Thoracic aorta (tissue), 2 donors: Measurements from ENCODE around the gene KRT75. TPM values are rescaled to one million over a fixed set of nuclear protein-coding genes. Genes with fewer than 3 reads are reported as not detected.
"Not testable (repeated sequence)": the region's sequence is repeated elsewhere in the genome, so short reads cannot be mapped to it uniquely, and the experiment has no call there.

ENCODE experiments used
- ATAC-seq: fragments of 150-250 bp; one replicate; pipeline ENCODE4 v1.8.0; 2017; ENCODE audit warnings: low read depth; ENCODE audit not compliant: insufficient number of reproducible peaks, low FRiP score
- DNase-seq: peaks from one replicate; pipeline ENCODE4 v3.0.0-alpha.2; 2020; ENCODE audit warnings: low spot score
- H3K27ac ChIP-seq, 2 donors: fragments of 200-600 bp; sonication (generic); 1 replicate in 1 of 2; 2 replicates in 1 of 2; pipeline ENCODE4 v1.5.1; 2016; ENCODE audit warnings: mild to moderate bottlenecking in 2 of 2, moderate library complexity in 2 of 2
- H3K27me3 ChIP-seq: fragments of 200-600 bp; sonication (generic); replicated peaks from 2 replicates; pipeline ENCODE4 v1.6.0; 2016; ENCODE audit warnings: mild to moderate bottlenecking; ENCODE audit not compliant: insufficient read depth
- H3K36me3 ChIP-seq: fragments of 200-600 bp; sonication (generic); one replicate; pipeline ENCODE4 v1.5.1; 2016
- H3K4me1 ChIP-seq, 2 donors: fragments of 200-600 bp; sonication (generic); 1 replicate in 1 of 2; 2 replicates in 1 of 2; pipeline versions ENCODE4 v1.5.1 to v1.6.0; 2016; ENCODE audit warnings: low read depth in 2 of 2, mild to moderate bottlenecking in 1 of 2; ENCODE audit not compliant: control insufficient read depth in 1 of 2
- H3K4me3 ChIP-seq: fragments of 200-600 bp; sonication (generic); 2 replicates; pipeline ENCODE4 v1.5.1; 2016; ENCODE audit warnings: mild to moderate bottlenecking
- H3K9me3 ChIP-seq: fragments of 200-600 bp; sonication (generic); 2 replicates; pipeline ENCODE4 v1.5.1; 2016
- total RNA-seq, 2 donors: library from RNA; depleted of rRNA; stranded (reverse); fragments of >200 nt; gene quantifications; one replicate each; pipeline versions ENCODE4 v1.1.0 to v1.2.3, GENCODE V29; 2016
- TF ChIP-seq, protein P1 (sequence below): fragments of 200-600 bp; sonication (generic); IDR thresholded peaks from one replicate; pipeline ENCODE4 v1.5.1; 2019; ENCODE audit warnings: antibody characterized with exemption

The KRT75 gene
- total RNA-seq, 2 donors from 2014 or later: not detected

DNA sequence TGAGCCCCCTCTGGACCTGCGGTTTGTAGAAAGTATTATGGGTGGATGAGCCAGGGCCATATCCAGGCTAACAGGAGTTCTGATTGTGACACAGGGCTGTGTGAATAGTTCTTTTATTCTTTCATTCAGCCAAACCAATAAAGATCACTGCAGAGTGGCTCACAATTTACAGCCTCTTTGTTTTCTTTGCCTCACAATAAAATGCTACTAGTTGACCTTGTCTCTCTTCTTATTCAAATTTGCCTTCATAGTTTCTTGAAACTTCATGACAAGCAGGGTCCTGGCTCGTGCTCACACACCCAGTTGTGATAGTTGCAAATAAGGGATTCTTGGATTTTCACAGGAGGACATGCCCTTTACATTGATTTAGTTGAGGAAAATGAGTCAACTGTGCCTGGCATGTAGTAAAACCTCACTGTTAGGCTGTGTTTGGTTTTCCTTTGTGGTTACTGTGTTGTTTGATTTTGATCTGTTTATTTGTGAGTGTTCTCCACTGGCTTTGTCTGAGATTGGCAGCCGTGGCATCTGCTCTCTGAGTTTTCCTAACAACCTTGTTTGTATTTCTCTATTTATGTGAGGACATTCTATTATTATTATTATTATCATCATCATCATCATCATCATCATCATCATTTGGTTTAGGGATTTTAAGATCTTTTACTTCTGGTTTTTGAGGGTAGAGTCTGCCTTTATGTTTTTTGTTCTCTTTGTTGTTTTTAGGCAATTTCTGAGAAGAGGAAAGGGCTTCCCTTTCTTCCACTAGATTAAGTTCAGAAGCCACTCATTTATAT is 20.4 kb upstream of the KRT75 start:
- Histone ChIP-seq H3K36me3 (no peaks in the 10 kb centered on the region), H3K27me3 (no peaks in the 10 kb centered on the region), H3K4me1 (no peaks in the 10 kb centered on the region), H3K9me3 (no peaks in the 10 kb centered on the region), H3K27ac (no peak overlapping the region), H3K4me3 (no peak overlapping the region)
- TF ChIP-seq, protein P1, sequence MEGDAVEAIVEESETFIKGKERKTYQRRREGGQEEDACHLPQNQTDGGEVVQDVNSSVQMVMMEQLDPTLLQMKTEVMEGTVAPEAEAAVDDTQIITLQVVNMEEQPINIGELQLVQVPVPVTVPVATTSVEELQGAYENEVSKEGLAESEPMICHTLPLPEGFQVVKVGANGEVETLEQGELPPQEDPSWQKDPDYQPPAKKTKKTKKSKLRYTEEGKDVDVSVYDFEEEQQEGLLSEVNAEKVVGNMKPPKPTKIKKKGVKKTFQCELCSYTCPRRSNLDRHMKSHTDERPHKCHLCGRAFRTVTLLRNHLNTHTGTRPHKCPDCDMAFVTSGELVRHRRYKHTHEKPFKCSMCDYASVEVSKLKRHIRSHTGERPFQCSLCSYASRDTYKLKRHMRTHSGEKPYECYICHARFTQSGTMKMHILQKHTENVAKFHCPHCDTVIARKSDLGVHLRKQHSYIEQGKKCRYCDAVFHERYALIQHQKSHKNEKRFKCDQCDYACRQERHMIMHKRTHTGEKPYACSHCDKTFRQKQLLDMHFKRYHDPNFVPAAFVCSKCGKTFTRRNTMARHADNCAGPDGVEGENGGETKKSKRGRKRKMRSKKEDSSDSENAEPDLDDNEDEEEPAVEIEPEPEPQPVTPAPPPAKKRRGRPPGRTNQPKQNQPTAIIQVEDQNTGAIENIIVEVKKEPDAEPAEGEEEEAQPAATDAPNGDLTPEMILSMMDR: no peak
- ATAC-seq: no peak
- DNase-seq: no peak

DNA sequence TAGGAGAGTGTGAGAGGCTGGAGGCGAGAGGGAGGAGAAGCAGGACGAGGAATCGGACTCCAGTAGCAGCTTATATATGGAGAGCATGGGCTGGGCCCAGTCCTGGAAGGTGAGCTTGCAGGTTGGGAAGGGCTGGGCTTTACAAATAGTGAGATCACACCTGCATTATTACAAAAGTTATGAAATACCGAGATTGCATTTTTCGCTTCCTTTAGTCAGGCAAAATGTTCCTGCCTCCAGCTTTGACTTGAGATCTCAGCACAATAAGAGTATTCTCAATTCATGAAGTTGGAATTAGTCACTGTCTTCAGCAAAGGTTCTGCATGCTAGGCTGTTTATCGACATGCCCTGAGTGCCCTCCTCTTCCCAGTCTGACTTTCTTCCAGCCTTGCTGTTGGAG is 17.9 kb upstream of the KRT75 start, which contains the start of gene KRT6B:
KRT6B (minus strand) TSS at position 46 of the 400 bp plus-strand sequence. CDS start 68 bp downstream, outside the sequence.
- H3K36me3 ChIP-seq: no peaks in the 10 kb centered on the region

DNA sequence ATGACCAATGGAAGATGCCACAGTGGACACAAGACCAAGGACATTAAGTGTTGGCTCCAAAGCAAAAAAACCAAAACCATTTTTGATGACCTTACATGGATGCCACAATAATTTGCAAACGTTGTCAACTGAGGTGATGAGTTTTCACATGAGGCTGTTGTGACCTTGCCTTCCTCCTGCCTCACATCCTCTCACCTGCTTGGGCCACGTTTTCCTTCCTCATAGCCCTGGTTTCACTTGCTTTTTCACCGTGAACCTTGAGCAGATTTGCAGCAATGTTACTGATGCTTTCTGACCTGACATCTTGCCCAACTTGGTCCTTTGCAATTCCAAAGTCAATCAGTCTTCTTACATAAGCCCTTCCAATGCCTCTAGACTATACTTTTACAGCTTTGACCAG is 14.1 kb upstream of the KRT75 start:
- ATAC-seq: no peak
- Histone ChIP-seq H3K27ac (no peak overlapping the region), H3K36me3 (no peaks in the 10 kb centered on the region), H3K4me1 (no peaks in the 10 kb centered on the region), H3K4me3 (no peak overlapping the region), H3K9me3 (no peaks in the 10 kb centered on the region), H3K27me3 (no peaks in the 10 kb centered on the region)
- TF ChIP-seq, protein P1: no peak
- no peak for DNase-seq

More for the DNA sequence above, 17.9 kb upstream of the KRT75 start, which contains the start of gene KRT6B:
- Histone ChIP-seq H3K27me3 (no peaks in the 10 kb centered on the region), H3K9me3 (no peaks in the 10 kb centered on the region), H3K4me3 (no peak within 1 kb of the TSS), H3K27ac (no peak within 1 kb of the TSS), H3K4me1 (no peaks in the 10 kb centered on the region)
- no peak for DNase-seq
- no peak for ATAC-seq
- TF ChIP-seq, protein P1: no peak

DNA sequence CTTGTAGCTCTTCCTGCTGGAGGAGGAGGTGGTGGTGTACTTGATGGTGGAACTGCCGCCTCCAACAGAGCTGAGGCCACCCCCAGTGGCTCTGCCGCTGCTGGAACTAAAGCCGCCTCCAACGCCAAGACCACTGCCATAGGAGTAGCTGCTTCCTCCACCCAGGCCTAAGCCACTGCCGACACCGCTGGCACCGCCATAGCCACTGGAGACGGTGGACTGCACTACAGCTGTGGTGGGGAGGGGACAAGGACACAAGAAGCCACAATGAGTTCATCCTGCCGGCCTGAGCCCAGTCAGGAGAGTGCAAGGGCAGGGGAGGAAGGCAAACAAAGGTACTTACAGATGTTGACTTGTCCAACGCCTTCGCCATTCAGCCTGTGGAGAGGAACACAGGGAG is 13.0 kb upstream of the KRT75 start:
- not testable (repeated sequence) for H3K27ac ChIP-seq, H3K9me3 ChIP-seq, H3K4me1 ChIP-seq, DNase-seq, H3K4me3 ChIP-seq, H3K27me3 ChIP-seq, ATAC-seq, H3K36me3 ChIP-seq

DNA sequence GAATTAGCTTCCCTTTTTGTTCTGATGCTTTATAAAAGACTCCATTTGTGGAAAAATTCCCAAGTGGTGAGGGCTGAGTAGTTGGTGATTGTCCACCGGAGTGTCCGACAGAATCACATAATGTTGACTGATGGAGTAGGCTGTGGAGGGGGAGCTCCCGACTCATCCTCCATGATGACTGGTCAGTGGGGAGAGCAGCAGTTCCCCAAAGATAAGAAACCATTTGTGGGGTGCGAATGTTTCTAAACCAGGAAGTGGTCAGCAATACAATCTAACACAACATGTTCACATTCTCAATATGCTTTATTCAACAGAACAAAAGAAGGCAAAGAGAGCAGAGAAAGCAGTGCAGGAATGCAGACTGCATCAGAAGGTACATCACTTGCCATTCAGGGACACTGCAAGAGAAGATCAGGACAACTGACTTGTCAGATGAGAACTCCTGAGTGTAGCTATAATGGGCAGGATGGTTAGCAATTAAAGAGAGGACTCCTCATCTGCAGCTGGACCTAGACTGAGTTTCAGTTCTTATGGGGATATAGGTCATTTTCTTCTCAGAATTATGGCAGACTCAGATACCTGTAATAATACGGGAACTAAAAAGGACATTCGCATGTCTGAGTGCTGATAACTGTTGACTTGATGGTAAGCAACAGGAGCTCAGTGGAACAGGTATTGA is 12.3 kb upstream of the KRT75 start:
- Histone ChIP-seq H3K36me3 (no peaks in the 10 kb centered on the region), H3K4me1 (no peaks in the 10 kb centered on the region), H3K9me3 (no peaks in the 10 kb centered on the region), H3K27ac (no peak overlapping the region), H3K4me3 (no peak overlapping the region), H3K27me3 (no peaks in the 10 kb centered on the region)
- TF ChIP-seq, protein P1: no peak
- ATAC-seq (no peak), DNase-seq (no peak)
